ENCODE data around the gene MICAL3. TPM values are rescaled to one million over a fixed set of nuclear protein-coding genes. Genes with fewer than 3 reads are reported as not detected.
"Not testable (repeated sequence)": the region's sequence is repeated elsewhere in the genome, so short reads cannot be mapped to it uniquely, and the experiment has no call there.

MICAL3 gene
- total RNA-seq, result 28.9 and 63.5 TPM in 2 replicates

- DNase-seq (ENCODE audit: extremely low read depth, low read depth, low spot score), result no peak
Measured at GRCh38 chr22:18024276-18024939, at the start of gene MICAL3. Gene MICAL3, minus strand, starts transcription at chr22:18024561. Its CDS starts 117,749 bp downstream, at chr22:17906812.

- DNase-seq (ENCODE audit: extremely low read depth, low read depth, low spot score), result not testable (repeated sequence)
Measured at GRCh38 chr22:18073927-18074326, 49.6 kb upstream of the MICAL3 start.

DNA sequence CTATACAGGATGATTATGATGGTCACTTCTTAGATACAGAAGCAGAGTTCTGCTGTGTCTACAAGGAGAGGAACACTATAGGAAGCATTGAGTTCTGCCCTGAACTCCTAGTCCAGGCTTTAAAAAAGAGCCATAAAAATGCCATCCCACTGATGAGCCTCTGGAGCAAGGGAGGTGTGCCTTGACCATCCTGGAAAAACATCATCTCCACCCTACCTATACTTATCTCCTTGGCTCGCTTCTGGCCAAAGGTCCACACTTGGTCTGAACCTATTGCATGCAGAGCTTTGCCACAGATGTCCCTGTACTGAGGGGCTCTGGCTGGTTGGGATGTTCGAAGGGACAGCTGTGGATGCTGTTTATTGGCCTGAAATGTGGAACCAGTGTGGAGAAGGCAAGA, 49.1 kb upstream of the MICAL3 start:
- DNase-seq (ENCODE audit: extremely low read depth, low read depth, low spot score), result no peak

GRCh38 chr22:18071968-18072310, 47.6 kb upstream of the MICAL3 start:
- DNase-seq (ENCODE audit: extremely low read depth, low read depth, low spot score), result no peak

GRCh38 chr22:18071307-18071967, 47.1 kb upstream of the MICAL3 start:
- not testable (repeated sequence) for DNase-seq (ENCODE audit: extremely low read depth, low read depth, low spot score)

DNA sequence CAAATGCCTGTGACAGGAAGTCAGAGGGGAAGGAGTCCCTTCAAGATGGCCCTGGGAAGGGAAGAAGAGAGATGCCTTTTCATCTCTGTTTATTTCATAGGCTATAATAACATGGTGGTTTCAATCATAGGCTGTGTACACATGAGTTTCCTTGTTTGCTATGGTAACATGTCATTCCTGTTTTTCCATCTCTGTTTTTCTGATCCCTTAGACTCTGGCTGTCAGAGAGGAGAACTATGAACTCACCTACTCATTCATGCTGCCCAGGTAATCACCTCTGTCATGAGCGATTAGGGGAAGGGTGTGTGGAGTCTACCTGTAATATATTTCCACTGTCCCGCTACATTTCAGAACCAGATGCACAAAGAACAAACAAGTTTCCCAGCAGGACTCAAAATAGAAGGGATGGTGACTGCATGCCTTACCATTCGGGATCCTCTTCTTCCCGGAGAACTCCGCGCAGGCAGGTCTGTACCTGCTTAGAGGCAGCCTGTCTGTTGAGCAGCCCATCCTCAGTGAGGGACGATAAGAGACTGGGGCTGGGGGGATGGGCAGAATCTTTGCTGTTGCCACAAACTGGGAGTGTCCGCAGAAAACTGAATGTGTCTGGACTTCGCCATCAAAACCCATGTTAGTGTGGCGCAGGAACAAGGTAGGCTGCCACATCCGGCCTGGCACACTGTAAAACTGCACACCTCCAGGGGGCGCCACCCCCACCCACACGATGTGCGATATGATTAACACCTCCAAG, 46.4 kb upstream of the MICAL3 start:
- no peak for DNase-seq (ENCODE audit: extremely low read depth, low read depth, low spot score)

- no peak for DNase-seq (ENCODE audit: extremely low read depth, low read depth, low spot score)
Measured at GRCh38 chr22:18070041-18070440, 45.7 kb upstream of the MICAL3 start.

DNA sequence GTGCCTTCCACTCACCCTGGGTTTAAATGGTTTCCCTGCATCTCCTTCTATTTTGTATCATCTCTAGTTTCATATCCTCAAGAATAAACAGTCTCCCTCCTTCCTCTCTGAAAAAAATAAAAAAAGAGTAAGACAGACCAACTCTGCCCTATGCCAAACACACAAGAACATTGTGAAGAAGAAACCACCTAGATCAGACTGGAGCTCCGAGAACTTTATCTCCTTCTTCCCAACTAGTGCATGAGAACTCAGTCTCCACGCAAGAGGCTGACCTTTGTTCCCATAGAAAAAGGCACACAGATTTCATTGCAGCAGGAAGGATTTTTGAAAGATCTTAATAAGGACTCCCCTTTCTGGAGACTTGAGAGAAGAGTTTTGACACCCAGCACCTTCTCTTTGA, 44.7 kb upstream of the MICAL3 start:
- no peak for DNase-seq (ENCODE audit: extremely low read depth, low read depth, low spot score)

DNA sequence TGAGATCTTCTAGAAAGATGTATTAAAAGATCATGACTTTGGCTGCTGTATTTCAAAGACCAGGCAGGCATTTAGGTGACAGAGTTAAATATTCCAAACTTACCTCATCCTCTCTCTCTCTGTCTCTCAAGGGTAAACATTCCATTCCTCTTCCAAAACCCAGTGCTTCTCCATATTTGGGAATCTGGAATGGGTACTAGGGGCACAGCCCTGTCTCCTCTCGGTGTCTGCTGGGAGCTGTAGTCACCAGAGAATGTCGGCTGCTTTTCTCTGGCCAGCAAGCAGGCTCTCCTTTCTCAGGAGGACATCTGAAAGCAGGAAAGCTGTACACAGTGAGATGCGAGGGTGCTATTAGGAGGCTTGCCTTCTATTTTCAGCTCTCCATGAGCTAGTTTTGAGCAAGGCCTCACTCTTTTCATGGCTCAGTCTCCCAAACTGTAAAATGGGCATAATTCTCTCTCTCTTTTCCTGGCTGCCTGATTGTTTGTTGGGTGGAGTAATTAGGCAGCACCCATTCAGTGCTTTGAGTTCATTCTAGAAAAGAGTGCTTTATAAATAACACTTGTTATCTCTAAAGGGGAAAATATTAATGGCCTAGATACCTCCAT, 44.1 kb upstream of the MICAL3 start:
- no peak for DNase-seq (ENCODE audit: extremely low read depth, low read depth, low spot score)

- no peak for DNase-seq (ENCODE audit: extremely low read depth, low read depth, low spot score)
Measured at GRCh38 chr22:18067548-18068341, 43.4 kb upstream of the MICAL3 start.

- DNase-seq (ENCODE audit: extremely low read depth, low read depth, low spot score), result no peak
Measured at GRCh38 chr22:18067121-18067520, 42.8 kb upstream of the MICAL3 start.

DNA sequence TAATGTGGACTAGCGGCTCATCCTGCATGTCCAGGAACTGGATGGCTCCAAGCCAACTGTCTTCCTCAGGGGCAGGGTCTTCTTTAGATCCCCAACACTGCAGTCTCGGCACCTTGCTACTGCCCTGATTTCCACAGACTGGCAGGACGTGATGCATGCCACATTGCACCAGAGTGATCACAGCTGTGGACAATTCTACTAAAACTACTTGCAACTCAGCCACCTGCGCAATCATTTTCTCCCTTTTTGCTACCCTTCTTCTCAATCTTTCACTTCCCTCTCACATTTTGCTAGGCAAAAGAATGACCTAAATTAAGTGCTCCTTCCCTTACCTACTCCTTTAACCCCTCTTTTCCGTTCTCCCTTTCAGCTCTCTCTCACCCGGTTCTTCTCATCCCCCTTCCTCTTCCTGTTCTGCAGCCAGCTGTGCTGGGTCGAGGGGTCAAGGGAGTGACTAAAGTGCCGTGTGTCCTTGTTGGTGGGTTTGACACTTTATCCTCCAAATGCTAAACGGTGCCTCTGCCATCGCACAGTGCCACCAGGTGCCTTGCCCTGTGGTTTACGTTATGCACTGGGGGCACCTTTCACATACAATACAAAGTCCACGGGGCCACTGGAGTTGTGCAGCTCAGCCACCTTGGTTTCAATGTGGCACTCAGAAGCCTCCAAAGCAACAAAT, 42.0 kb upstream of the MICAL3 start:
- DNase-seq (ENCODE audit: extremely low read depth, low read depth, low spot score), result no peak

DNA sequence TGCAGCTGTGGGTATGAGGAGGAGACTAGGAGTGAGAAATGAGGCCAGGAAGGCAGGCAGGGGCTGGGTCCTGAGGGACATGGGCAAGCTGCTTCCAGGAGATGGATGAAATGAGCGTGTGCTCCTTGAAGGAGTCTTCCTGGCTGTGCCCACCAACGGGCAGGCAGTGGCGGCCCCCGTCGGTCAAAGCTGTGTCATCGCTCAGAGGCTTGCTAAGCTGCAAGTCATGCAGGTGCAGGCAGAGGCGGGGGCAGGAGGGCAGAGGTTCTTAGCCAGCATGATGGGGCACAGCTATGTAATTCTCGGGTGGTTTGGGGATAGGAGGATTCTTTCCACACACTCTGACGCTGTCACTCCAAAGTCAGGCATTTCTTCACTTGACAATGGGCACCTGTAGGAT, 40.9 kb upstream of the MICAL3 start:
- no peak for DNase-seq (ENCODE audit: extremely low read depth, low read depth, low spot score)

- no peak for DNase-seq (ENCODE audit: extremely low read depth, low read depth, low spot score)
Measured at GRCh38 chr22:18064636-18065035, 40.3 kb upstream of the MICAL3 start.

GRCh38 chr22:18063715-18064114, 39.4 kb upstream of the MICAL3 start:
- DNase-seq (ENCODE audit: extremely low read depth, low read depth, low spot score), result not testable (repeated sequence)

DNA sequence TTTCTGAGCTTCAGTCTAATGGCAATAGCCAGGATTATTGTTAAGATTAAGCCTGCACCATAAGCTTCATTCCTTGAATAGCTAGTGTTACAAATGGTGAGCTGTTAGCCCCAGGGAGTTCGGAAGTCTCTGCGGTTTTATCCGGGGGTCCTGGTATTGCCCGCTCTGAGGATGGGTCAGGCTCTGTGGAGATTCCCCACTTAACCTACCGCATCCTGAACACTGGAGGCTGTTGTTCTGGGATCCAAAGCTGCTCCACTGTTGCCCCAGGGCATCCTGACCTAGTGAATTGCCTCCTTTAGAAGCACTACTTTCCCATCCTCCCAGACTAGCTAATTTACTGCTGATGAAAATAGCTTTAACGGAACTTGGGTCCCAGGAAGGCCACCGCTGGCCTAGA, 38.9 kb upstream of the MICAL3 start:
- DNase-seq (ENCODE audit: extremely low read depth, low read depth, low spot score), result no peak

GRCh38 chr22:18062421-18062820, 38.1 kb upstream of the MICAL3 start:
- DNase-seq (ENCODE audit: extremely low read depth, low read depth, low spot score), result no peak

GRCh38 chr22:18060646-18061620, 36.6 kb upstream of the MICAL3 start:
- no peak for DNase-seq (ENCODE audit: extremely low read depth, low read depth, low spot score)

GRCh38 chr22:18059991-18060390, 35.6 kb upstream of the MICAL3 start:
- no peak for DNase-seq (ENCODE audit: extremely low read depth, low read depth, low spot score)

Data from glomerular endothelial cell (primary cell).